Measurements from ENCODE around the gene JADE2. TPM values are rescaled to one million over a fixed set of nuclear protein-coding genes. Genes with fewer than 3 reads are reported as not detected.

JADE2 gene
- total RNA-seq, 1 experiment from 2014 or later = 138 TPM

GRCh38 chr5:134507452-134507851, 18.0 kb upstream of the JADE2 start:
- ChIA-PET CTCF (interaction anchor here (0.6 to 4.8 kb wide), 7 partner anchors 13 to 337 kb away, joined by 3 to 31 read pairs (median 4); partner anchors contain the start of gene CDKN2AIPNL), POLR2A (interaction anchor here (0.9 to 20.3 kb wide), 12 partner anchors 13 to 282 kb away, joined by 3 to 300 read pairs (median 4); partner anchors contain the start of genes CDKN2AIPNL, JADE2 and PPP2CA)
- Mint-ChIP-seq H3K4me3 (ENCODE audit: unreplicated experiment) (peak overlapping the region; percentile 46), H3K27me3 (ENCODE audit: insufficient read depth, unreplicated experiment) (no peaks in the 10 kb centered on the region), H3K27ac (ENCODE audit: low read depth, unreplicated experiment) (peak overlapping the region; percentile 90), H3K4me1 (ENCODE audit: insufficient read depth, unreplicated experiment) (peaks cover 76% of the 10 kb centered on the region), H3K9me3 (ENCODE audit: unreplicated experiment) (no peaks in the 10 kb centered on the region), H3K36me3 (ENCODE audit: insufficient read depth, unreplicated experiment) (peaks cover 6% of the 10 kb centered on the region)
- BruUV-seq (replicated peaks) = no TSS peak
- intact Hi-C loops (cut with micrococcal nuclease) = loop anchor here (2.0 kb wide), 1 partner anchor 17 kb away; the partner anchor contains the start of gene JADE2
- peak; percentile 41 for DNase-seq (ENCODE audit: unreplicated experiment)
- TF ChIP-seq CTCF (IDR thresholded peaks at IDR 0.05; ENCODE audit: unreplicated experiment) = no peak

DNA sequence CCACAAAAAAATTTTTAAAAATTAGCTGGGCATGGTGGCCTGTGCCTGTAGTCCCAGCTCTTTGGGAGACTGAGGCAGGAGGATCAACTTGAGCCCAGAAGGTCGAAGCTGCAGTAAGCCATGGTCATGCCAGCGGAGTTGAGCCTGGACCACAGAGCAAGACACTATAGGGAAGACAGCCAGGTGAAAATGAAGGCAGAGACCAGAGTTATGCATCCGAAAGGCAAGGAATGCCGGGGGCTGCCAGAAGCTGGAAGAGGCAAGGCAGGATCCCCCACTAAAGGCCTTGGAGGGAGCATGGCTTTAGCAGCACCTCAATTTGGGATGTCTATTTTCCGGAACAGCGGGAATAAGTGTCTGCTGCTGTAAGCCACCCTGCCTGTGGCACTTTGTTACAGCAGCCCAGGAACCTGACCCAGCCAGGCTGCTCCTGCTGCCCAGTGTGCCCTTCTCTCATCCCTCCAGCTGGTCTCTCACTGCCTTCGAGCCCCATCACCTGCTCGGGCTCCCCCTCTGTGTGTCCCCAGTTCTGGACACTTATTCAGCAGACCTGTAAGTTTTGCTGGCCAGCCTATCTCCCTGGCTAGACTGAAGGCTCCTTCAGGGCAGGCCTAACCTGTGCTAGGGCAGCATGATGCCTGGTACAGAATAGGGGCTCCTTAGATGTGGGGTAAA, 16.8 kb upstream of the JADE2 start:
- Mint-ChIP-seq H3K4me3 (ENCODE audit: unreplicated experiment) (no peak overlapping the region), H3K4me1 (ENCODE audit: insufficient read depth, unreplicated experiment) (peaks cover 76% of the 10 kb centered on the region), H3K9me3 (ENCODE audit: unreplicated experiment) (no peaks in the 10 kb centered on the region), H3K27me3 (ENCODE audit: insufficient read depth, unreplicated experiment) (no peaks in the 10 kb centered on the region), H3K27ac (ENCODE audit: low read depth, unreplicated experiment) (peak overlapping the region; percentile 82), H3K36me3 (ENCODE audit: insufficient read depth, unreplicated experiment) (peaks cover 6% of the 10 kb centered on the region)
- ChIA-PET POLR2A (interaction anchor here (0.7 to 20.3 kb wide), 9 partner anchors 12 to 138 kb away, joined by 3 to 300 read pairs (median 13); partner anchors contain the start of genes CDKN2AIPNL, JADE2 and UBE2B), CTCF (interaction anchor here (4.1 to 4.8 kb wide), 3 partner anchors 15 to 96 kb away, joined by 22 to 44 read pairs (median 31); partner anchors contain the start of gene CDKN2AIPNL)
- intact Hi-C loops (cut with micrococcal nuclease) = no loop called here
- DNase-seq (ENCODE audit: unreplicated experiment) = no peak
- TF ChIP-seq CTCF (IDR thresholded peaks at IDR 0.05; ENCODE audit: unreplicated experiment) = no peak
- BruUV-seq (replicated peaks) = no TSS peak

GRCh38 chr5:134509308-134510040, 16.0 kb upstream of the JADE2 start:
- H3K4me1 Mint-ChIP-seq (ENCODE audit: insufficient read depth, unreplicated experiment) = peaks cover 68% of the 10 kb centered on the region
- intact Hi-C loops (cut with micrococcal nuclease) = loop anchor here (5.0 kb wide), 1 partner anchor 137 kb away; the partner anchor contains the start of gene UBE2B
- DNase-seq (ENCODE audit: unreplicated experiment) = peak; percentile 89
- H3K36me3 Mint-ChIP-seq (ENCODE audit: insufficient read depth, unreplicated experiment) = peaks cover 6% of the 10 kb centered on the region
- no peak for TF ChIP-seq CTCF (IDR thresholded peaks at IDR 0.05; ENCODE audit: unreplicated experiment)
- H3K27ac Mint-ChIP-seq (ENCODE audit: low read depth, unreplicated experiment) = peak overlapping the region; percentile 82
- POLR2A ChIA-PET = interaction anchor here (0.6 to 20.3 kb wide), 13 partner anchors 11 to 333 kb away, joined by 3 to 300 read pairs (median 8); partner anchors contain the start of genes CDKN2AIPNL, JADE2 and UBE2B
- peak overlapping the region; percentile 48 for H3K4me3 Mint-ChIP-seq (ENCODE audit: unreplicated experiment)
- no peaks in the 10 kb centered on the region for H3K9me3 Mint-ChIP-seq (ENCODE audit: unreplicated experiment)
- CTCF ChIA-PET = interaction anchor here (0.6 to 4.8 kb wide), 5 partner anchors 16 to 97 kb away, joined by 4 to 44 read pairs (median 22); partner anchors contain the start of genes CDKN2AIPNL and JADE2
- no peaks in the 10 kb centered on the region for H3K27me3 Mint-ChIP-seq (ENCODE audit: insufficient read depth, unreplicated experiment)
- BruUV-seq (replicated peaks) = no TSS peak

All from MCF 10A (cell line).